Right lobe of liver (tissue), 6 donors: ENCODE measurements around the gene NRCAM. TPM values are rescaled to one million over a fixed set of nuclear protein-coding genes. Genes with fewer than 3 reads are reported as not detected.

Experiments used
- ATAC-seq, 4 donors: fragments of 200-7000 bp; cut with Tn5 transposase; one replicate each; pipeline ENCODE4 v1.9.1; 2020; ENCODE audit warnings: mild to moderate bottlenecking in 4 of 4, moderate library complexity in 4 of 4
- DNase-seq, 3 donors: peaks; one replicate each; pipeline ENCODE4 v3.0.0-alpha.2; 2020
- H3K27ac ChIP-seq, 3 donors: fragments of 200-600 bp; one replicate each; pipeline ENCODE4 v1.8.0; 2022
- H3K27me3 ChIP-seq, 2 donors: fragments of 200-600 bp; one replicate each; pipeline ENCODE4 v1.8.0; 2022
- H3K36me3 ChIP-seq, 4 donors: fragments of 200-600 bp; sonication (generic) in 1 of 4; one replicate each; pipeline versions ENCODE4 v1.5.1 to v1.8.0; 2017 to 2022; ENCODE audit warnings: control low read depth in 1 of 4
- H3K4me1 ChIP-seq, 4 donors: fragments of 200-600 bp; sonication (generic) in 1 of 4; one replicate each; pipeline versions ENCODE4 v1.5.1 to v1.8.0; 2017 to 2022; ENCODE audit warnings: control low read depth in 1 of 4
- H3K4me3 ChIP-seq, 3 donors: fragments of 200-600 bp; one replicate each; pipeline ENCODE4 v1.8.0; 2022
- H3K9me3 ChIP-seq, 4 donors: fragments of 200-600 bp; sonication (generic) in 1 of 4; one replicate each; pipeline versions ENCODE4 v1.5.1 to v1.8.0; 2017 to 2022; ENCODE audit warnings: control low read depth in 1 of 4
- CTCF ChIP-seq, 4 donors: fragments of 200-600 bp in 3 of 4; fragments of 450-650 bp in 1 of 4; IDR thresholded peaks; one replicate each; pipeline versions ENCODE4 v1.5.1 to v1.8.0; 2016 to 2022; ENCODE audit warnings: antibody characterized with exemption in 4 of 4, mild to moderate bottlenecking in 2 of 4
- POLR2A ChIP-seq: fragments of 450-650 bp; IDR thresholded peaks from one replicate; pipeline ENCODE4 v1.6.1; 2017; ENCODE audit warnings: antibody characterized with exemption, mild to moderate bottlenecking
- WGBS: methylation state at CpG from one replicate; pipeline ENCODE4 v1.1.6; 2018; ENCODE audit warnings: low coverage, low lambda C conversion rate; ENCODE audit not compliant: insufficient coverage; ENCODE audit errors: missing lambda C conversion rate; 5-methylcytosine and 5-hydroxymethylcytosine counted together
- intact Hi-C, 2 donors: fragments of 100-400 bp; cut with DNase I; formaldehyde crosslinking; loops; one replicate each; pipeline versions ENCODE4 v1.11.2 to v1.14.1; 2022
- total RNA-seq, 6 experiments: library from RNA; depleted of rRNA in 2 of 6; stranded (reverse); fragments of >200 nt in 2 of 6; fragmentation: NEBNext Ultra II Directional in 3 of 6; extraction: Animal tissue kit (Norgen Biotek cat#: 25700) in 3 of 6; gene quantifications; one replicate each; pipeline versions ENCODE4 v1.1.0 to v1.2.4, GENCODE V29; 2016 to 2023
- donor health status: DM: no; HTN: yes; CAD: no.
- donor health status: DM: no; HTN: no; CAD: no.
- donor health status: DM: no; HTN: no; CAD: no.
- donor health status: DM: no; HTN: yes; CAD: no.
- donor health status: DM: no; HTN: yes; CAD: no.

Gene NRCAM
- total RNA-seq, 6 experiments from 2014 or later, result 0.16 to 1.9 (median 0.27) TPM

GRCh38 chr7:108143658-108144420 lies 312.4 kb downstream of the NRCAM start:
- Histone ChIP-seq H3K9me3 (no peaks in the 10 kb centered on the region), H3K27ac (no peak overlapping the region), H3K4me1 (no peaks in the 10 kb centered on the region), H3K36me3 (no peaks in the 10 kb centered on the region), H3K27me3 (no peaks in the 10 kb centered on the region), H3K4me3 (no peak overlapping the region)
- ATAC-seq, result no peak
- 84% methylated on average over 4 of the region's 6 CpGs for WGBS
- intact Hi-C loops, result no loop called here
- no peak for TF ChIP-seq CTCF (IDR thresholded peaks at IDR 0.05)
- no peak for TF ChIP-seq POLR2A
- DNase-seq, result no peak

GRCh38 chr7:108142675-108143259 lies 313.5 kb downstream of the NRCAM start:
- WGBS, result 78% methylated on average over 6 of the region's 6 CpGs
- Histone ChIP-seq H3K27ac (no peak overlapping the region), H3K27me3 (no peaks in the 10 kb centered on the region), H3K4me1 (no peaks in the 10 kb centered on the region), H3K4me3 (no peak overlapping the region), H3K9me3 (no peaks in the 10 kb centered on the region), H3K36me3 (no peaks in the 10 kb centered on the region)
- intact Hi-C loops, result no loop called here
- DNase-seq (no peak), ATAC-seq (no peak)
- TF ChIP-seq CTCF (IDR thresholded peaks at IDR 0.05), result no peak
- TF ChIP-seq POLR2A, result no peak

- no peak for DNase-seq
- 85% methylated on average over 4 of the region's 4 CpGs for WGBS
These were observed 314.1 kb downstream of the NRCAM start for GRCh38 chr7:108142180-108142579.

GRCh38 chr7:108140671-108141070 lies 315.6 kb downstream of the NRCAM start:
- TF ChIP-seq CTCF (IDR thresholded peaks at IDR 0.05) (no peak), POLR2A (no peak)
- intact Hi-C loops, result no loop called here
- DNase-seq (no peak), ATAC-seq (no peak)
- H3K36me3 ChIP-seq, result no peaks in the 10 kb centered on the region
- no peaks in the 10 kb centered on the region for H3K27me3 ChIP-seq
- no peaks in the 10 kb centered on the region for H3K9me3 ChIP-seq
- H3K27ac ChIP-seq, result no peak overlapping the region
- H3K4me1 ChIP-seq, result no peaks in the 10 kb centered on the region
- H3K4me3 ChIP-seq, result no peak overlapping the region

More at GRCh38 chr7:108142180-108142579, 314.1 kb downstream of the NRCAM start:
- no peaks in the 10 kb centered on the region for H3K27me3 ChIP-seq
- no peaks in the 10 kb centered on the region for H3K9me3 ChIP-seq
- H3K36me3 ChIP-seq, result no peaks in the 10 kb centered on the region
- no peak overlapping the region for H3K4me3 ChIP-seq
- no peak for ATAC-seq
- no peak overlapping the region for H3K27ac ChIP-seq
- no peak for TF ChIP-seq POLR2A
- no peak for TF ChIP-seq CTCF (IDR thresholded peaks at IDR 0.05)
- intact Hi-C loops, result no loop called here
- H3K4me1 ChIP-seq, result no peaks in the 10 kb centered on the region
